Fibroblast of lung (primary cell): ENCODE results near the gene HRK. TPM values are rescaled to one million over a fixed set of nuclear protein-coding genes. Genes with fewer than 3 reads are reported as not detected.

ENCODE experiments used
- DNase-seq, 2 donors: peaks; one replicate each; pipeline versions ENCODE4 v3.0.0 to v3.0.0-alpha.2; 2010; ENCODE audit warnings: low read depth in 2 of 2
- H2AFZ ChIP-seq: 2 replicates; pipeline ENCODE4 v1.5.1; 2012; ENCODE audit warnings: low read length, control low read depth, inconsistent platforms
- H3K27ac ChIP-seq: 2 replicates; pipeline ENCODE4 v1.5.1; 2011; ENCODE audit warnings: low read length, control low read depth; ENCODE audit not compliant: insufficient read depth
- H3K27me3 ChIP-seq: 2 replicates; pipeline ENCODE4 v1.5.1; 2011; ENCODE audit warnings: mild to moderate bottlenecking, low read length; ENCODE audit not compliant: control insufficient read depth, insufficient read depth
- H3K36me3 ChIP-seq: 2 replicates; pipeline ENCODE4 v1.5.1; 2011; ENCODE audit warnings: low read length; ENCODE audit not compliant: control insufficient read depth, insufficient read depth
- H3K4me1 ChIP-seq: 2 replicates; pipeline ENCODE4 v1.5.1; 2011; ENCODE audit warnings: low read length; ENCODE audit not compliant: control insufficient read depth, insufficient read depth; ENCODE audit errors: extremely low read depth
- H3K4me2 ChIP-seq: 2 replicates; pipeline ENCODE4 v1.5.1; 2011; ENCODE audit warnings: low read length, control low read depth; ENCODE audit not compliant: insufficient read depth; ENCODE audit errors: extremely low read depth
- H3K4me3 ChIP-seq, 4 experiments: fragments of 200-600 bp in 1 of 4; sonication (generic) in 1 of 4; replicated peaks in 1 of 4; 2 replicates each; pipeline ENCODE4 v1.5.1; 2011 to 2016; ENCODE audit warnings: low read length in 4 of 4, low read depth in 3 of 4, mild to moderate bottlenecking in 3 of 4, control low read depth in 2 of 4, inconsistent platforms in 1 of 4, mixed read lengths in 1 of 4; ENCODE audit not compliant: insufficient read depth in 1 of 4; ENCODE audit errors: control extremely low read depth in 1 of 4
- H3K79me2 ChIP-seq: 2 replicates; pipeline ENCODE4 v1.5.1; 2012; ENCODE audit warnings: mild to moderate bottlenecking, low read length, inconsistent platforms; ENCODE audit not compliant: control insufficient read depth, insufficient read depth
- H3K9ac ChIP-seq: 2 replicates; pipeline ENCODE4 v1.5.1; 2011; ENCODE audit warnings: mild to moderate bottlenecking, low read length, control low read depth; ENCODE audit not compliant: insufficient read depth
- H3K9me3 ChIP-seq: 2 replicates; pipeline ENCODE4 v1.5.1; 2012; ENCODE audit warnings: low read depth, low read length; ENCODE audit not compliant: control insufficient read depth, insufficient read depth
- H4K20me1 ChIP-seq: 2 replicates; pipeline ENCODE4 v1.5.1; 2011; ENCODE audit warnings: low read length; ENCODE audit not compliant: control insufficient read depth, insufficient read depth; ENCODE audit errors: extremely low read depth
- EZH2 ChIP-seq: IDR thresholded peaks from 2 replicates; pipeline ENCODE4 v1.5.1; 2012; ENCODE audit warnings: low read length, control low read depth, mild to moderate bottlenecking; ENCODE audit errors: missing control alignments
- polyA plus RNA-seq, 2 donors: library from polyadenylated mRNA; depleted of rRNA in 1 of 2; stranded (reverse) in 1 of 2; unstranded in 1 of 2; fragments of >200 nt; gene quantifications; 2 replicates each; pipeline ENCODE4 v1.2.1, GENCODE V29; 2011 to 2012; ENCODE audit warnings: missing spikeins in 1 of 2
- total RNA-seq: library from RNA; depleted of rRNA; stranded (reverse); fragments of >200 nt; gene quantifications from 2 replicates; pipeline ENCODE4 v1.2.1, GENCODE V29; 2014
- TF ChIP-seq, protein P1 (sequence below), 2 donors: IDR thresholded peaks in 1 of 2; conservative IDR thresholded peaks in 1 of 2; 1 replicate in 1 of 2; 2 replicates in 1 of 2; pipeline ENCODE4 v1.5.1; 2011 to 2012; ENCODE audit warnings: low read length in 2 of 2, control low read depth in 1 of 2, inconsistent platforms in 1 of 2, low read depth in 1 of 2, mild to moderate bottlenecking in 1 of 2

HRK gene
- total and polyA plus RNA-seq, 2 donors (not counting 1 experiment from before 2014, with no cell fraction given) = under 0.01 to 0.08 TPM

DNA sequence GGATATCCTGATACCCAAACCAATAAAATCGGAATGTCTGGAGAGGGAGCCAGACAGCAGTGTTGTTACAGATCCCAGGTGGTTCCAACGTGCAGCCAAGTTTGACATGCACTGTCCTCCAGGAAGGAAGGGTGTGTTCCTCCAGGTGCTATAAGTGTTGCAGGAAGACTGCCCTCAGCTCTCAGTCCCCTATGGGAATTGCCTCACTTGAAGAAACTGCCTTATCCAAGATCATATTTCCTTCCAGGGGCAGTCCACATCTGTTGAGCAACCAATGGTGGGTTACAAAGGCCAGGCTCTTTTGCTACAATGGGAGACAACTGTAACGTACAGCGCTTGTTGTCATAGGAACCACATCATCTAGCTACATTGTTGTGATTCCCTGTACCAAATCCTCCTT, 16.2 kb upstream of the HRK start:
- H3K9me3 ChIP-seq = no peaks in the 10 kb centered on the region
- TF ChIP-seq EZH2 = no peak
- TF ChIP-seq, protein P1, sequence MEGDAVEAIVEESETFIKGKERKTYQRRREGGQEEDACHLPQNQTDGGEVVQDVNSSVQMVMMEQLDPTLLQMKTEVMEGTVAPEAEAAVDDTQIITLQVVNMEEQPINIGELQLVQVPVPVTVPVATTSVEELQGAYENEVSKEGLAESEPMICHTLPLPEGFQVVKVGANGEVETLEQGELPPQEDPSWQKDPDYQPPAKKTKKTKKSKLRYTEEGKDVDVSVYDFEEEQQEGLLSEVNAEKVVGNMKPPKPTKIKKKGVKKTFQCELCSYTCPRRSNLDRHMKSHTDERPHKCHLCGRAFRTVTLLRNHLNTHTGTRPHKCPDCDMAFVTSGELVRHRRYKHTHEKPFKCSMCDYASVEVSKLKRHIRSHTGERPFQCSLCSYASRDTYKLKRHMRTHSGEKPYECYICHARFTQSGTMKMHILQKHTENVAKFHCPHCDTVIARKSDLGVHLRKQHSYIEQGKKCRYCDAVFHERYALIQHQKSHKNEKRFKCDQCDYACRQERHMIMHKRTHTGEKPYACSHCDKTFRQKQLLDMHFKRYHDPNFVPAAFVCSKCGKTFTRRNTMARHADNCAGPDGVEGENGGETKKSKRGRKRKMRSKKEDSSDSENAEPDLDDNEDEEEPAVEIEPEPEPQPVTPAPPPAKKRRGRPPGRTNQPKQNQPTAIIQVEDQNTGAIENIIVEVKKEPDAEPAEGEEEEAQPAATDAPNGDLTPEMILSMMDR (conservative IDR thresholded peaks at IDR 0.05 in 1 of 2, IDR thresholded peaks at IDR 0.05 in 1 of 2; ENCODE audit: low read depth in 1 of 2, low read length in 2 of 2) = no peak
- H4K20me1 ChIP-seq = no peaks in the 10 kb centered on the region
- no peak overlapping the region for H3K27ac ChIP-seq
- H3K4me2 ChIP-seq = no peak overlapping the region
- H3K9ac ChIP-seq = no peak overlapping the region
- H3K27me3 ChIP-seq = peaks cover 8% of the 10 kb centered on the region
- no peak overlapping the region for H3K4me3 ChIP-seq
- H3K79me2 ChIP-seq = no peaks in the 10 kb centered on the region
- DNase-seq = no peak
- H3K4me1 ChIP-seq = no peaks in the 10 kb centered on the region
- no peak overlapping the region for H2AFZ ChIP-seq
- H3K36me3 ChIP-seq = no peaks in the 10 kb centered on the region

DNA sequence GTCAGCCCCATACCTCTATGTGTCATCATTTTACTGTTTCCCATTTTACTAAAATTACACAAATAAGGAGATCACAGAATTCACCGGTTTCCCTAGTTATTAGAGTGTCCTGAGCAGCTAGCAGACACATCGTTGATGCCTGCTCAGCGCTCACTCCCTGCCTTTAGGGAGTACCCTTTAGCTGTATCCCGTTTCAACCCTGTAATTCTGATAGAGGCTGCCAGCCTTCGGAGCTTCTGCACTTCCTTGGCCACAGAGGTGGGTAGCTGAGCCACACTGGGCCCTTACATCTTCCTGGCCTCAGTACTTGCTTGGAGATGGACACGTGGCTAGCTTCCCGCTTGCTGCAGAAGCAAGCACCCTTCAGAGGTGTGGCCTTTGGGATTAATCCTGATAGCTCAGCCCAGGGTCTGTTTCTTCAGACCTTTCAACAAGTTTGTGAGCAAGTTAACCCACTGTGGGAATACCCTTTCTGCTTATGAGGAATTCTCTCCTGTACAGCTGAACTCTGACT, 15.2 kb upstream of the HRK start:
- no peaks in the 10 kb centered on the region for H4K20me1 ChIP-seq
- DNase-seq = no peak

DNA sequence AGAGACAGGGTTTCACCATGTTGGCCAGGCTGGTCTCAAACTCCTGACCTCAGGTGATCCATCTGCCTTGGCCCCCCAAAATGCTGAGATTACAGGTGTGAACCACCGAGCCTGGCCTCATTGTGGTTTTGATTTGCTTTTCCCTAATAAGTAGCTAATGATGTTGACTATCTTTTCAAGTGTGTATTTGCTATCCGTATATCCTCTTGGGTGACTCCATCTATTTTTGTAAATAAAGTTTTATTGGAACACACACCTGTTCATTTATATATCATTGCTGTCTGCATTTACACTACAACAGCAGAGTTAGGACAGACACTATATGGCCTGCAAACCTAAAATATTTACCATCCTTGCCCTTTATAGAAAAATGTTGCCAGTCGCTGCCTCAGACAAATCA, 13.7 kb upstream of the HRK start:
- DNase-seq = no peak
- H4K20me1 ChIP-seq = no peaks in the 10 kb centered on the region
- H3K79me2 ChIP-seq = no peaks in the 10 kb centered on the region
- H3K4me2 ChIP-seq = no peak overlapping the region
- TF ChIP-seq EZH2 = no peak
- TF ChIP-seq, protein P1 (conservative IDR thresholded peaks at IDR 0.05 in 1 of 2, IDR thresholded peaks at IDR 0.05 in 1 of 2; ENCODE audit: low read depth in 1 of 2, low read length in 2 of 2) = no peak
- H3K9me3 ChIP-seq = no peaks in the 10 kb centered on the region
- no peaks in the 10 kb centered on the region for H3K36me3 ChIP-seq
- peaks cover 7% of the 10 kb centered on the region for H3K27me3 ChIP-seq
- H3K4me1 ChIP-seq = no peaks in the 10 kb centered on the region
- H2AFZ ChIP-seq = no peak overlapping the region
- no peak overlapping the region for H3K9ac ChIP-seq
- no peak overlapping the region for H3K27ac ChIP-seq
- H3K4me3 ChIP-seq = no peak overlapping the region

More for the DNA sequence above, 15.2 kb upstream of the HRK start:
- Histone ChIP-seq H3K9ac (no peak overlapping the region), H3K27ac (no peak overlapping the region), H3K4me2 (no peak overlapping the region), H3K4me3 (no peak overlapping the region), H3K36me3 (no peaks in the 10 kb centered on the region), H3K27me3 (peaks cover 8% of the 10 kb centered on the region), H3K79me2 (no peaks in the 10 kb centered on the region), H3K9me3 (no peaks in the 10 kb centered on the region), H3K4me1 (no peaks in the 10 kb centered on the region), H2AFZ (no peak overlapping the region)
- TF ChIP-seq, protein P1 (conservative IDR thresholded peaks at IDR 0.05 in 1 of 2, IDR thresholded peaks at IDR 0.05 in 1 of 2; ENCODE audit: low read depth in 1 of 2, low read length in 2 of 2) = no peak
- TF ChIP-seq EZH2 = no peak
